Bone marrow (tissue), 2 donors: ENCODE results near the gene OSBPL6.
"Not testable (repeated sequence)": the region's sequence is repeated elsewhere in the genome, so short reads cannot be mapped to it uniquely, and the experiment has no call there.

Experiments used
- DNase-seq, 2 donors: peaks; one replicate each; lab custom pipeline; 2025; lab: John Stamatoyannopoulos, UW

Gene OSBPL6

DNA sequence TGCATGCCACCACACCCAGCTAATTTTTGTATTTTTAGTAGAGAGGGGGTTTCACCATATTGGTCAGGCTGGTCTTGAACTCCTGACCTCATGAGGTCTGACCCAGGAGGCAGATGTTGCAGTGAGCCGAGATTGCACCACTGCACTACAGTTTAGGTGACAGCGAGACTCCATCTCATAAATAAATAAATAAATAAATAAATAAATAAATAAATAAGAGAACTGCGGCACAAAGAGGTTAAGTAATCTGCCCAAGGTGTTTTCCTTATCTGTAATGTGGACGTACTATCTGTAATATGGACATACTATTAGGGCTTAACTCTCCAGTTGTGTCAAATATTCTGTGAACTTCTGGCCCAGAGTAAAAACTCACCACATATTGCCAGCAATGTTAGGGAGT lies 4.1 kb downstream of the OSBPL6 start:
- not testable (repeated sequence) for DNase-seq

DNA sequence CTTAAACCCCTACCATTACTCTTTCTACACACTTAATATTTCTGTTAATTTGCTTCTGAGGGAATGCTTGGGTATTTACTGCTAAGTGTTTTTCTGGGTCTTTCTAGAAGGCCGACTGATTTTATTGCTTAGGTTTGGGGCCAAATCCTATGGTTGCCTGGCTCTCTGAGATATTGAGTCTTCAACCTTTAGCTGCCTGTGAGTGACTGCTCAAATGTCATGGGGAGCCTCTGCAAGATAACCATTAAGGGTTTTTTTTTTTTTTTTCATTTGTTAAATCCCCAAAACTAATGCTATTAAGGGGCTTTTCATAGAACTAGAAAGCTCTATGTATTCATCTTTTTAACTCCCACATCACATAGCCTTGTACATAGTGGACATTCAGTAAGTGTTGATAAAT lies 5.0 kb downstream of the OSBPL6 start:
- no peak for DNase-seq

DNA sequence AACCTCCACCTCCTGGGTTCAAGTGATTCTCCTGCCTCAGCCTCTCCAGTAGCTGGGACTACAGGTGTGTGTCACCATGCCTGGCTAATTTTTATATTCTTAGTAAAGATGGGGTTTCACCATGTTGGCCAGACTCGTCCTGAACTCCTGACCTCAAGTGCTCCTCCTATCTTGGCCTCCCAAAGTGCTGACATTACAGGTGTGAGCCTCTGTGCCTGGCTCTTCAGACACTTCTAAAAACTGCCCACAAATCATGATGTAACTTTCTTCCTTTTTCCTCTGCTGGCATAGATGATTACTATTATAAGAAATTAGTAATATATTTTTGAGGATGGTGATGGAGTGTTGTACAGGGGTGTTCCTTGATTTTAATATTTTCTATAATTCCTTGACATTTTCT lies 6.0 kb downstream of the OSBPL6 start:
- DNase-seq: no peak

DNA sequence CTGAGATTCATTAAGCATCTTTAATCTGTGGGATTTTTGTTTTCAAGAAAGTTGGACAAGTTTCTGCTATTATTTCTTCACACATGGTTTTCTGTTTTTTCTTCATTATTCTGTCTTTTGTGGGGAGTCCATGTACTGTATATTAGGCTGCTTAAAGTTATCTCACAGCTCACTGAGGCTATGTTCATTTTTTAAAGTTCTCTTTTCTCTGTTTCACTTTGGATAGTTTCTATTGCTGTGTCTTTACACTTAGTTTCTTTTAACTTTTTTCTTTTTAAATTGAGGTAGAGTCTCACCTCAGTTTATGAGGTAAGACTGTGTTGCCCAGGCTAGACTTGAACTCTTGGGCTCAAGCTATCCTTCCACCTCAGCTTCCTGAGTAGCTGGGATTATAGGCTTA lies 8.6 kb downstream of the OSBPL6 start:
- no peak for DNase-seq

- DNase-seq: no peak
These were observed 10.7 kb downstream of the OSBPL6 start for GRCh38 chr2:178204977-178205376.

DNA sequence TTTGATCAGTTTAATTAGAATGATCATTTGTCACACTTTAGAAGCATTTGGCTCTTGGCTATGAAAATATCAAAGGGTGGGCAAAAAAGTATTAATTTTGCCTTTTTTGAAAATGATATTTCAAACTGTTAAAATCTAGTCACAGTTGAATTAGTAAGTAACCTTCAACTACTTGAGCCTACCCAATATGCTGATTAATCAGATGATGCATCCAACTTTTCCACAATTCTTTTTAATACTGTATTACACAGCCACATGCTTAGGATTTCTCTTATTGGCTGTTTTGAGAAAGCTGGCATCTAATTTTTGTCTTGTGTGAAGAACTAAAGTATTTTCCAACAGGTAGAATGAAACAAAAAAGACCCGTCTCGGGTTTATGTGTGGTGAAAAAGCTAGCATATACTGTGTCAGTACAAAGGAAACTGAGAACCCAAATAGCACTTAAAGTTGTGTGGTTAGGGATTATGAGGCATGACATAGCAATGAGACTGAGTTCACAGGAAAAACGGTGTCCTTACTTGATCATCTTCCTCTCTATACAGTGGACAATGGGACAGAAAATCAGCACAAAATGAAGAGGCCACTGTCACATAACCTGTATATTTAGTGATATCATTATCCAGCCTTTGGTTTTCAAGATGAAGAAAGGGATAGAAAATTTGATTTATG lies 11.7 kb downstream of the OSBPL6 start:
- no peak for DNase-seq

GRCh38 chr2:178208336-178208735 lies 14.0 kb downstream of the OSBPL6 start:
- no peak for DNase-seq

GRCh38 chr2:178208817-178209216 lies 14.5 kb downstream of the OSBPL6 start:
- no peak for DNase-seq

DNA sequence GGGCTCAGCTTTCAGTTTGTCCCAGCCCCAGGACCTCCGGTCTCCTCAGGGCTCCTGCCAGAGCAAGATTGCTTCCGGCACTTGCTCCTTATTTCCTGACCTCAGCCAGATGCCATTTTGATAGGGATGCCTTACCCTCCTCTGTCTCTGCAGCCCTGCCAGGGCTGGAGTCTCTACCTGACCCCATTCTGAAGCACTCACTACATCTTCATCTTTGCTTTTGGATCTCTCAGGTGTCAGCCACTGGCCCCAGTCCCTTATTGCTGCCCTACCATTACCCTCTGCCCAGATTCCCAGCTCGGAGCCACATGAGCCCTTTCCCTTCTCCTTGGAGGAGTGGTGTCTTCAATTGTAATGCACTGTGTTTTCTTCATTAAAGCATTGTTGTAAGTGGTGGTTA lies 17.1 kb downstream of the OSBPL6 start:
- DNase-seq: no peak

- no peak for DNase-seq
These were observed 17.6 kb downstream of the OSBPL6 start for GRCh38 chr2:178211943-178212342.

- DNase-seq: no peak
These were observed 19.7 kb downstream of the OSBPL6 start for GRCh38 chr2:178213991-178214390.

DNA sequence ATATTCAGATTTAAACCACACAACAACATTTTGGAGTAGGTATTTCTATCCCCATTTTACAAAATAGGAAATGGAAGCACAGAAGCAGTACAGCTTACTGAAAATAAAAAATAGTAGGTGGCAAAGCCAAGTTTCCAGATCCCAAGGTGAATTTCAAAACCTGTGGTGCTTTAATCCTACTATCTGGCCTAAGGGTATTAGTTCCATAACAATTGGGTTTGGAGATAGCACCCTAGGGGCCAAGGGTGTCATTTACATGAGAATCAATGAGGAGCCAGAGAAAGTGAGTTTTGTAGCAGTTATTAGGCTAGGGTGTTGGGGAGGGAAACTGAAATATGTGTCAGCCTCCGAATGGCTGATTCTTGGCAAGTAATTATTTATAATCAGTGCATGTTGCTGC lies 24.9 kb downstream of the OSBPL6 start:
- no peak for DNase-seq

- DNase-seq: no peak
These were observed 26.5 kb downstream of the OSBPL6 start for GRCh38 chr2:178220814-178221213.

- no peak for DNase-seq
These were observed 27.2 kb downstream of the OSBPL6 start for GRCh38 chr2:178221556-178221955.

GRCh38 chr2:178223806-178224205 lies 29.5 kb downstream of the OSBPL6 start:
- no peak for DNase-seq

- no peak for DNase-seq
These were observed 30.9 kb downstream of the OSBPL6 start for GRCh38 chr2:178225006-178225805.

DNA sequence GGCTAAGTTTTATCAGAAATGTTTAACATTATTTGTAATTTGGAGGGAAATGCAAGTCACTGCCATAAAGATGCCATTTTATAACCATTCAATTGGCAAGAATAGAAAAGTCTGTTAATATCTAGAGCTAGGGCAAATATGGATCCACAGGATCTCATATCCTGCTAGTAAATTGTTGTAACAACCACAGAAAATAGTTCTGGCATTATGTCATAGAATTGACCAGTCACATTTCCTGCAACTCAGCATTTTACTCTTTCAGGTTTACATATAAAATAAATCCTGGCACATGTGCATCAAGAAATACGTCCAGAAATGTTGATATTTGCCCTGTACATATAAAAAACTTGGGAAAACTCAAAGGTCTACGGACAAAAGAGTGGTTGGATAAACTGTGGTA lies 32.9 kb downstream of the OSBPL6 start:
- no peak for DNase-seq

- no peak for DNase-seq
These were observed 35.6 kb downstream of the OSBPL6 start for GRCh38 chr2:178229927-178230326.

DNA sequence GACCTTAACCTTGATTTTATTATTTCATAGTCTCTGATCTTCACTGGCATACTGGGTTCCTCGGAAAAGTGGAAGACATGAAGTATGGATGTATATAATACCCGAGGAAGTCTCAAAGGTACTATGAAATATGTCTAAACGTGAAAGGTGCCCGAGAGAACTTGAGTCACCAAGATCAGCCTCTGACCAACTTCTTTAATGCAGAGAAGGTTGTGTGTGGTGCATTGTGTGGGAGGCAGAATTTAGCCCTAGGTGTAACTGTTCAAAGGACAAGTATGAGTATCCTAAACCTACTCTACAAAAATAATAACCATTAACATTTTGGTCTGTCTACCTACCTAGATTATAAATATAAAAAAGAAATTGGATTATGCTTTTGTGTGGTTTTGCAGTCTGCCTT lies 36.1 kb downstream of the OSBPL6 start:
- no peak for DNase-seq

- DNase-seq: no peak
These were observed 39.1 kb downstream of the OSBPL6 start for GRCh38 chr2:178233428-178233827.

GRCh38 chr2:178234648-178235047 lies 40.3 kb downstream of the OSBPL6 start:
- no peak for DNase-seq

DNA sequence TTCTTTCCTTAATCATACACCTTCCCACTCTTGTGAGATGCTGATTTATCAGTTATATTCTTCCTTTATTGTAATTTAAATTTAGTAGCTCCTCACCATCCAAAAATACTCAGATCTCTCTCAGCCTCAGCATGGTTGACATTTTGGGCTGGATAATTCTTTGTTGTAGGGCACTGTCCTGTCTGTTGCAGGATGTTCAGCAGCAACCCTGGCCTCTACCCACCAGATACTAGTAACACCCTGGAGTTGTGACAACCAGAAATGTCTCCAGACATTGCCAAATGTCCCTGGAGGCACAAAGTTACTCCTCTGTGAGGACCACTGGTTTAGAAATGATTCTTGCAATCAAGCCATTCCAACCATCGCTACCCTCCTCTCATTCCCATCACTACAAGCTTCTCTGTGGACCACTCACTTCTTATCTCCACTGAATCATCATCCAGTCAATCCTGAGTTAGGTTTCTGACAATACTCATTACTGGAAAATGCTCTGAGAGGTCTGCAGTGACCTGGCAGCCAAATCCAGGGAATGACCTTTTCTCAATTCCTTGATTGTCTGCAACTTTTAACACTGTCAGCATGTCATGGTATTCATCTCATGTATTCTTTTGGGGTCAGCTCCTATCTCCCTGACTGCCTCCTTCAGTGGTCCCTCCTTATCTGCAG lies 43.3 kb downstream of the OSBPL6 start:
- DNase-seq: no peak

- no peak for DNase-seq
These were observed 43.8 kb downstream of the OSBPL6 start for GRCh38 chr2:178238154-178238521.
